AG08395 (cell line): Measurements from ENCODE around the gene MUC21.
"Not testable (repeated sequence)": the region's sequence is repeated elsewhere in the genome, so short reads cannot be mapped to it uniquely, and the experiment has no call there.

Source experiments
- DNase-seq: peaks from one replicate; pipeline ENCODE4 v3.0.0; 2012; ENCODE audit warnings: mixed read lengths, low spot score

The MUC21 gene

GRCh38 chr6:30969171-30969570 lies 14.3 kb upstream of the MUC21 start:
- not testable (repeated sequence) for DNase-seq

- no peak for DNase-seq
These were observed 12.6 kb upstream of the MUC21 start for GRCh38 chr6:30970946-30971345.

GRCh38 chr6:30972816-30973215 lies 10.7 kb upstream of the MUC21 start:
- DNase-seq: no peak

GRCh38 chr6:30974490-30975252 lies 8.8 kb upstream of the MUC21 start:
- DNase-seq: no peak

- DNase-seq: no peak
These were observed 4.4 kb upstream of the MUC21 start for GRCh38 chr6:30979141-30979540.

GRCh38 chr6:30979690-30980089 lies 3.8 kb upstream of the MUC21 start:
- DNase-seq: no peak

GRCh38 chr6:30981942-30982772 lies 1.4 kb upstream of the MUC21 start:
- peak; percentile 68 for DNase-seq

GRCh38 chr6:30985490-30985889 lies 2.0 kb downstream of the MUC21 start:
- no peak for DNase-seq

- DNase-seq: no peak
These were observed 3.8 kb downstream of the MUC21 start for GRCh38 chr6:30987304-30987703.

GRCh38 chr6:30988209-30988825 lies 4.8 kb downstream of the MUC21 start:
- no peak for DNase-seq

- DNase-seq: no peak
These were observed 7.0 kb downstream of the MUC21 start for GRCh38 chr6:30990422-30991086.

GRCh38 chr6:30991891-30992290 lies 8.4 kb downstream of the MUC21 start:
- DNase-seq: no peak

- no peak for DNase-seq
These were observed 13.8 kb downstream of the MUC21 start for GRCh38 chr6:30997301-30997700.

GRCh38 chr6:30998785-30999184 lies 15.3 kb downstream of the MUC21 start:
- no peak for DNase-seq

- not testable (repeated sequence) for DNase-seq
These were observed 16.7 kb downstream of the MUC21 start for GRCh38 chr6:31000067-31000860.

GRCh38 chr6:31001281-31001888 lies 17.9 kb downstream of the MUC21 start:
- DNase-seq: no peak

GRCh38 chr6:31002471-31002870 lies 19.0 kb downstream of the MUC21 start:
- no peak for DNase-seq

- DNase-seq: no peak
These were observed 21.3 kb downstream of the MUC21 start for GRCh38 chr6:31004794-31005193.

GRCh38 chr6:31005249-31006020 lies 21.9 kb downstream of the MUC21 start:
- no peak for DNase-seq

GRCh38 chr6:31007694-31008093 lies 24.2 kb downstream of the MUC21 start:
- DNase-seq: peak; percentile 83
